ENCODE data around the gene CCBE1. TPM values are rescaled to one million over a fixed set of nuclear protein-coding genes. Genes with fewer than 3 reads are reported as not detected.

CCBE1 gene
- total RNA-seq, 2 experiments from 2014 or later = not detected

DNA sequence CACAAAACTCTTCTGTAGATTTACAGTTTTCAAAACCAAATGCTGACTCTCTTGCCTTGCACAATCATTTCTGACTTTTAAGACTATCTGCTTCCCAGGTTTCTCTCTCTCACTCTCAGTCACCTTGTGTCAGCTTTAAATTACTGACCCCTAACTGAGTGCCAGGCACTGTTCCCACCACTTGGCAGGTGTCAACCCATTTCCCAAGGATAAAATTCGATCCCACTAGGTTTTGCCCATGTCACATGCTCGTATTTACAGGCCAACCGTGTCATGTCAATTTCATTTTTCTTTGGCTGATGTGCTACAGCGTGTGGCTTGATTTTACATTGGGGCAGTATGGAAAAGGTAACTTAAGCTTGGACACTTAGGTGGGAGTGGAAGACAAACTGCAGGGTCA, 312.0 kb downstream of the CCBE1 start:
- H3K27ac Mint-ChIP-seq = no peak overlapping the region
- DNase-seq = no peak
- CTCF ChIA-PET = interaction anchor here (0.9 kb wide), 1 partner anchor 17 kb away, joined by 3 read pairs; no protein-coding TSS in a partner anchor
- no peaks in the 10 kb centered on the region for H3K9me3 Mint-ChIP-seq
- no peak overlapping the region for H3K4me3 Mint-ChIP-seq
- H3K4me1 Mint-ChIP-seq (ENCODE audit: low read depth) = no peaks in the 10 kb centered on the region
- no peaks in the 10 kb centered on the region for H3K27me3 Mint-ChIP-seq (ENCODE audit: low read depth)
- no peaks in the 10 kb centered on the region for H3K36me3 Mint-ChIP-seq (ENCODE audit: low read depth)
- intact Hi-C loops (cut with micrococcal nuclease) = no loop called here

DNA sequence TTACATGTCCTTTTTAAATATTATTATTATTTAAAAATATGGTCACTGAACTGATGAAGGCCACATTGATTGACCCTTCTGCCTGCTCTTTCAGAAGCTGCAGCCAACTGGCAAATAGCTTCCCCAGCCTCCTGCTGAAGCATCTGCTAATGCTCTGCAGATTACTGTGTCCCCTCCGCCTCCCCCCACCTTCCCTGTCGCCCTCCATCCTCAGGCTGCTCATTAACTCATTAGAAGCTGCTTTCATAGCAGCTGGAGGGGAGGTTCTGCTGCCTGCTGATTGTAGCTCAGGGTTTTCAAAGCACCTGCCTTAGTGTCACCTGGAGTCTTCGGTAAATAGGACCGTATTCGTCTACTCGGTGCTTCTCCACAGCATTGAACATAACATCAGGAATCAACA, 313.4 kb downstream of the CCBE1 start:
- H3K4me3 Mint-ChIP-seq = no peak overlapping the region
- CTCF ChIA-PET = no interaction called here
- H3K27ac Mint-ChIP-seq = no peak overlapping the region
- H3K36me3 Mint-ChIP-seq (ENCODE audit: low read depth) = no peaks in the 10 kb centered on the region
- H3K9me3 Mint-ChIP-seq = no peaks in the 10 kb centered on the region
- H3K27me3 Mint-ChIP-seq (ENCODE audit: low read depth) = peaks cover 5% of the 10 kb centered on the region
- no peaks in the 10 kb centered on the region for H3K4me1 Mint-ChIP-seq (ENCODE audit: low read depth)
- intact Hi-C loops (cut with micrococcal nuclease) = no loop called here
- DNase-seq = no peak

DNA sequence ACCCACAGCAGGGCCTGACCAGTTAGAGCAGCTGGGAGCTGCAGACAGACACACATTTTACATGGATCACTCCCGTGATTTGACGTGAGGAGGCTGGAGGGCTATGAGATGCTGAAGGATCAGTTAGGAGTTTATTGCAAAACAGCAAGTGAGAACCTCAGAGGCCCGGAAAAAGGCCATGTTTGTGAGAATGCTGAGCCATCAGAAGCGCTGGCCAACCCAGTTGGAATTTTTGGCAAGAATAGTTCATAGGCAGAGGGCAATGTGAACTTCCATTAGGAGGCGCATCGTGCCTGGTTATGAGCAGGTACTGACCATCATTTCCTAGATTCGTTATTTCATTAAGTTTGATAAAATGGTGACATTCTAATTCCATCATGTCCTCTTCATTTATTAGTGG, 314.8 kb downstream of the CCBE1 start:
- peaks cover 5% of the 10 kb centered on the region for H3K27me3 Mint-ChIP-seq (ENCODE audit: low read depth)
- no peak for DNase-seq
- no peaks in the 10 kb centered on the region for H3K9me3 Mint-ChIP-seq
- CTCF ChIA-PET = interaction anchor here (1.1 to 1.6 kb wide), 2 partner anchors 20 to 21 kb away, joined by 3 read pairs; no protein-coding TSS in a partner anchor
- H3K4me1 Mint-ChIP-seq (ENCODE audit: low read depth) = peaks cover 14% of the 10 kb centered on the region
- no peak overlapping the region for H3K4me3 Mint-ChIP-seq
- intact Hi-C loops (cut with micrococcal nuclease) = no loop called here
- H3K27ac Mint-ChIP-seq = no peak overlapping the region
- H3K36me3 Mint-ChIP-seq (ENCODE audit: low read depth) = no peaks in the 10 kb centered on the region

DNA sequence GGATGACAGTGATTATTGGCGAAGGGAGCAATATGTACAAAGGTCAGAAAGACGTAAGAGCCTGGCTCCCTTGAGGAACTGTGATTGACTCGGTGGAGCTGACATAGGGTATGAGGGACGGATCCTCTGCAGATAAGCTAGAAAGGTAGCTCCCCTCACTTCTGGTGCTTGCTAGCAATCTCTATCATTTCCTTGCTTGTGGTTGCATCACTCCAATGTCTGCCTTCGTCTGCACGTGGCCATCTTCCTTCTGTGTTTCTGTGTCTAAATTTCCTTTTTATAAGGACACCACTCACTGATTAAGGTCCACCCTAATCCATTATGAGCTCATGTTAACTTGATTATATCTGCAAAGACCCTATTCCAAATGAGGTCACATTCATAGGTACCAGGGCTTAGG, 315.3 kb downstream of the CCBE1 start:
- Mint-ChIP-seq H3K9me3 (no peaks in the 10 kb centered on the region), H3K4me1 (ENCODE audit: low read depth) (peaks cover 14% of the 10 kb centered on the region), H3K27me3 (ENCODE audit: low read depth) (peaks cover 5% of the 10 kb centered on the region), H3K27ac (no peak overlapping the region), H3K4me3 (no peak overlapping the region), H3K36me3 (ENCODE audit: low read depth) (no peaks in the 10 kb centered on the region)
- intact Hi-C loops (cut with micrococcal nuclease) = no loop called here
- CTCF ChIA-PET = interaction anchor here (1.0 to 1.6 kb wide), 2 partner anchors 20 to 22 kb away, joined by 3 read pairs; no protein-coding TSS in a partner anchor
- DNase-seq = no peak

Other genes with a start within 250 kb of the CCBE1 start
- gene PMAIP1, start 202.6 kb upstream of the CCBE1 start, total RNA-seq = 100 to 1,000 TPM; 132 to 141 TPM

Data from activated naive CD4-positive, alpha-beta T cell treated with anti-CD3 and anti-CD28 coated beads for 36 hours (primary cell).